ENCODE results near the gene EVA1B. TPM values are rescaled to one million over a fixed set of nuclear protein-coding genes. Genes with fewer than 3 reads are reported as not detected.

The EVA1B gene
- total RNA-seq, 4 donors from 2014 or later: 20.9 to 122 (median 62.4) TPM

GRCh38 chr1:36274201-36274600 lies 49.2 kb downstream of the EVA1B start:
- TF ChIP-seq POLR2A (IDR thresholded peaks at IDR 0.05) (no peak), CTCF (IDR thresholded peaks at IDR 0.05) (no peak)
- H3K4me1 ChIP-seq: peaks cover 9 to 12% of the 10 kb centered on the region in 2 donors
- H3K4me3 ChIP-seq: no peak overlapping the region

GRCh38 chr1:36273024-36273423 lies 50.4 kb downstream of the EVA1B start:
- Histone ChIP-seq H3K27ac (no peak overlapping the region), H3K9me3 (no peaks in the 10 kb centered on the region)
- intact Hi-C loops (cut with DNase I; ENCODE audit: low total_unique reads): no loop called here

More at GRCh38 chr1:36274201-36274600, 49.2 kb downstream of the EVA1B start:
- H3K27me3 ChIP-seq: no peaks in the 10 kb centered on the region
- no peak overlapping the region for H3K27ac ChIP-seq
- no peaks in the 10 kb centered on the region for H3K36me3 ChIP-seq
- intact Hi-C loops (cut with DNase I; ENCODE audit: low total_unique reads): no loop called here
- no peak for DNase-seq
- H3K9me3 ChIP-seq: no peaks in the 10 kb centered on the region

More at GRCh38 chr1:36273024-36273423, 50.4 kb downstream of the EVA1B start:
- Histone ChIP-seq H3K27me3 (no peaks in the 10 kb centered on the region), H3K4me1 (peaks cover under 1 to 6% of the 10 kb centered on the region in 2 donors), H3K36me3 (no peaks in the 10 kb centered on the region), H3K4me3 (no peak overlapping the region)
- TF ChIP-seq CTCF (IDR thresholded peaks at IDR 0.05): no peak
- TF ChIP-seq POLR2A (IDR thresholded peaks at IDR 0.05): no peak
- no peak for DNase-seq

Other genes with a start within 250 kb of the EVA1B start
- 1 to 10 TPM in 2 of 4 donors, under 1 TPM in 1, not detected in 1; 0.77 to 7.5 (median 1.2) TPM for gene TEKT2, start 239.6 kb downstream of the EVA1B start, total RNA-seq
- gene ADPRS, start 234.8 kb downstream of the EVA1B start, total RNA-seq: 10 to 100 TPM in 3 of 4 donors, 1 to 10 TPM in 1; 9.2 to 23.7 (median 17.2) TPM
- 10 to 100 TPM in 1 of 4 donors, 1 to 10 TPM in 3; 1.2 to 16.6 (median 5.8) TPM for gene COL8A2, start 198.4 kb downstream of the EVA1B start, total RNA-seq
- 10 to 100 TPM; 10.6 to 70.6 (median 38.1) TPM for gene TRAPPC3, start 174.2 kb downstream of the EVA1B start, total RNA-seq
- gene MAP7D1, start 167.5 kb downstream of the EVA1B start, total RNA-seq: 100 to 1,000 TPM in 1 of 4 donors, 10 to 100 TPM in 3; 53.5 to 115 (median 77.3) TPM
- gene THRAP3, start 99.2 kb downstream of the EVA1B start, total RNA-seq: 10 to 100 TPM; 21.3 to 99.1 (median 67.5) TPM
- 10 to 100 TPM in 2 of 4 donors, not detected in 2; 11.3 to 11.8 TPM for gene SH3D21, start 17.3 kb downstream of the EVA1B start, total RNA-seq
- 10 to 100 TPM; 19.1 to 84.5 (median 44.0) TPM for gene STK40, start 62.3 kb upstream of the EVA1B start, total RNA-seq
- 10 to 100 TPM in 2 of 4 donors, 1 to 10 TPM in 2; 3.7 to 48.1 (median 15.1) TPM for gene LSM10, start 74.3 kb upstream of the EVA1B start, total RNA-seq
- 10 to 100 TPM in 2 of 4 donors, 1 to 10 TPM in 2; 2.4 to 22.4 (median 12.0) TPM for gene OSCP1, start 126.8 kb upstream of the EVA1B start, total RNA-seq
- gene MRPS15, start 140.7 kb upstream of the EVA1B start, total RNA-seq: 10 to 100 TPM; 25.0 to 43.5 (median 36.3) TPM
- 1 to 10 TPM; 4.9 to 9.7 (median 6.6) TPM for gene CSF3R, start 159.3 kb upstream of the EVA1B start, total RNA-seq

Data from uterus (tissue), 4 donors.